Erythroblast (primary cell): ENCODE results near the gene ABCA7.

ENCODE experiments used
- GATA1 ChIP-seq: IDR thresholded peaks from 2 replicates; pipeline ENCODE4 v1.6.1; 2011; ENCODE audit warnings: low read depth, mild to moderate bottlenecking, control low read depth, low read length, moderate library complexity
- POLR2A ChIP-seq: IDR thresholded peaks from 2 replicates; pipeline ENCODE4 v1.6.1; 2011; ENCODE audit warnings: mild to moderate bottlenecking, low read length

DNA sequence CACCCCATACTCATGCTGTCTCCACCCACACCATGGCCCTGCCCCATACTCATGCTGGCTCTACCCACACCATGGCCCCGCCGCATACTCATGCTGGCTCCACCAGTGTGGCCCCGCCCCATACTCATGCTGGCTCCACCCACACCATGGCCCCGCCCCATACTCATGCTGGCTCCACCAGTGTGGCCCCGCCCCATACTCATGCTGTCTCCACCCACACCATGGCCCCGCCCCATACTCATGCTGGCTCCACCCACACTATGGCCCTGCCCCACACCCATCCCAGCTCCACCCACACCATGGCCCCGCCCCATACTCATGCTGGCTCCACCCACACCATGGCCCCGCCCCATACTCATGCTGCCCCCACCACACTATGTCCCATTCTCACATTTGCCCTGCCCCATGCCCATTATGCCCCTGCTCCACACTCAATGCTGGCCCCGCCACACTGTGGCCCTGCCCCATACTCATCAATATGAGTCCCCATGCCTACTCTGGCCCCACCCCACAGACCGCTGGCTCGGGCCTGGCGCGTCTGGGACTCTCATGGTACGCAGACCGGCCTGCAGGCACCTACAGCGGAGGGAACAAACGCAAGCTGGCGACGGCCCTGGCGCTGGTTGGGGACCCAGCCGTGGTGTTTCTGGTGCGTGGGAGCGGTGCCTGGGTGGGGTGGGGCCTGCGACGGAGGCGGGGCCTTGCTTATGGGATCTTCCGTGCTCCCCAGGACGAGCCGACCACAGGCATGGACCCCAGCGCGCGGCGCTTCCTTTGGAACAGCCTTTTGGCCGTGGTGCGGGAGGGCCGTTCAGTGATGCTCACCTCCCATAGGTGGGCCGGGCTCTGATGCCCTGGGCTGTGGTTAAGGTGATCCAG lies 23.4 kb downstream of the ABCA7 start:
- TF ChIP-seq POLR2A (no peak), GATA1 (no peak)
